Colon (tissue), 2 donors: ENCODE measurements around the gene CAMTA1.

ENCODE experiments used
- FAIRE-seq: peaks from 2 replicates; lab custom pipeline; 2012; peaks lifted over from hg19 to GRCh38; lab: Jason Lieb, UNC
- donor health status: control.
- donor health status: control.

CAMTA1 gene

GRCh38 chr1:7558921-7559869 is 773.9 kb downstream of the CAMTA1 start:
- FAIRE-seq: no peak

DNA sequence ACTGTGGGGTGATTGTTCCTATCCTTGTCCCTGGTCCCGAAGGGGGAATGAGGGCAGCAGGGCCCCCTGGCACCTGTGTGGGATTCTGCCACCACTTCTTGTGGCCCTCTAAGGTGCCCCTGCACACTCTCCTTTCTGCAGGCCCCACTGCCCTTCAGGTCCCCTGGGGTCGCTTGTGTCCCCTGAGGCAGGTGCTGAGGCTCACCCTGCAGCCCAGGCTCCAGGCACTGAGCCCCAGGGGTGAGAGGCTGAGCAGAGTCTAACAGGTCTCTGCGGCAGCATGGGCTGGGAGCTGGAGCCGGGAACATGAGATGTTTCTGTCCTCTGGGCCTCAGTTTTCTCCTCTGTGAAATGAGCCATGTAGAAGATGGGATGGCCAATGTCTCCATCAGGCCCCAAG is 774.9 kb downstream of the CAMTA1 start:
- FAIRE-seq: no peak

- FAIRE-seq: no peak
These were observed 775.4 kb downstream of the CAMTA1 start for GRCh38 chr1:7560601-7561181.

GRCh38 chr1:7561331-7561921 is 776.2 kb downstream of the CAMTA1 start:
- FAIRE-seq: no peak

GRCh38 chr1:7561936-7562728 is 776.9 kb downstream of the CAMTA1 start:
- no peak for FAIRE-seq

GRCh38 chr1:7562729-7563605 is 777.7 kb downstream of the CAMTA1 start:
- FAIRE-seq: no peak

DNA sequence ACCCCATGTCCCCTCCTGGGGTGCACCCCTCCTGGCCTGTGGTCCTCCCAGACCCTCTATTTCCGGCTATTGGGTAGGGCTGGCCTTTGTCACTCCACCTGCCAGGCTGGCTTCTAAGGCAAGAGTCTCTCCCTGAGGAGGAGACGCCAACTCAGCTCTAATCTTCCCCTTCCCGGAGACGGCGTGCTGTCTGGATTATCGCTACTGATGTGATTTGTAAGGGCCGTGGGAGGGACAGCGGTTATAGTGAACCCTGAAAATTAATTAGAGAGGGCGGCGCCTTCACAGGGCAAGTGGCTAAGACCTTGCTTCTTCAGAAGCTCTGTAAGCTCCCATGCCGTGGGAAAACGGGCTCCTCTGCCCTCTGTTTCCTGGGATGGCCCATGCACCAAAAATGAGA is 778.9 kb downstream of the CAMTA1 start:
- FAIRE-seq: no peak

DNA sequence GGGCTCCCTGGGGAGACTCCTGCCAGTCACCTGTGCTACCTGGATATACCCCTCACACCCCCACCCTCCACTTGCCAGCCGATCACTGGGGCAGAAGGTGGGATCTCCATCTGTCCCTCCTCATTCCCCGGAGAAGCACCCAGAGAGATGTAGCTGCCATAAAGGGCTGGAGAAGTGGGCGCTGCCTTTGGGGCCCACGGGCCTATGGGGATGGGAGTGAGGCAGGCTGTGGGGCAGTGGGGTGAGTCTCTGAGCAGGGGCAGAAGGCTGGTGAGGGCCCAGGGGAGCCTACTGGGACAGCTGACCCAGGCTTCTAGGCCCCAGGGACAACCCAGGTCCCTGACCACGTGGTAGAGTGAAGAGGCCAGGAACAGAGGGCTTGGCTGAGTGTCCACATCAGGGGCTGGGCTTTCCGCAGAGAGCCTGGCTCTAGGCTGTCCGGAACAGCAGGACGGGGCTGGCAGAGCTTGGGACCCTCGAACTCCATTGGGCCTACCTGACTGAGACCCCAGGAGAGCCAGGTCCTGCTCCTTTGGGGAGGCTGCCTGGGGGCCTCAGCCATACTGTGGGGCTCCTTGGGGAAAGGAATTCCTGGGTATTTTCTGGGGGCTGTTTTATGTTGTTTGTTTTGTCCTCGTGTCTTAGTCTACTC is 780.0 kb downstream of the CAMTA1 start:
- FAIRE-seq: no peak

GRCh38 chr1:7566417-7567375 is 781.4 kb downstream of the CAMTA1 start:
- no peak for FAIRE-seq

GRCh38 chr1:7567376-7567775 is 782.1 kb downstream of the CAMTA1 start:
- FAIRE-seq: no peak

- FAIRE-seq: no peak
These were observed 782.8 kb downstream of the CAMTA1 start for GRCh38 chr1:7568053-7568452.

- FAIRE-seq: no peak
These were observed 783.8 kb downstream of the CAMTA1 start for GRCh38 chr1:7568901-7569524.

DNA sequence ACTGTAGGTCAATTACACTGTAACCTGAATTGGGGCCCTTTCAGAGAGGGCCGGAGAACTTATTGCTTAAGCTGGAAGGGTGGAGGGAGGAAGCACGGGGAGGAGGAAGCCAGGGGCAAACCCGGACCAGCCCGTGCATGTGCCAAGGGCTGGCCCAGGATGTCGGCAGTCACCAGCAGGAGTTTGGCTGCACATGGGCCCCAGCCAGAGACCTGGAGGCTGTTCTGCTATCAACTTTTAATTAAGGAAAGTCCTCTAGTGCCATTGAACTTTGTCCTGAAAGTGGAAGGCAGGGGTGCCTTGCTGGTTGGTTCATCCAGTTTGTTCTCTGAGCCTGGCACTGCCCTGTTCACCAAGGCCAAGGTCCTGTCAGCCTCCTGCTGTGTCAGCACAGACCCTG is 785.1 kb downstream of the CAMTA1 start:
- no peak for FAIRE-seq

GRCh38 chr1:7572654-7573152 is 787.4 kb downstream of the CAMTA1 start:
- FAIRE-seq: no peak

DNA sequence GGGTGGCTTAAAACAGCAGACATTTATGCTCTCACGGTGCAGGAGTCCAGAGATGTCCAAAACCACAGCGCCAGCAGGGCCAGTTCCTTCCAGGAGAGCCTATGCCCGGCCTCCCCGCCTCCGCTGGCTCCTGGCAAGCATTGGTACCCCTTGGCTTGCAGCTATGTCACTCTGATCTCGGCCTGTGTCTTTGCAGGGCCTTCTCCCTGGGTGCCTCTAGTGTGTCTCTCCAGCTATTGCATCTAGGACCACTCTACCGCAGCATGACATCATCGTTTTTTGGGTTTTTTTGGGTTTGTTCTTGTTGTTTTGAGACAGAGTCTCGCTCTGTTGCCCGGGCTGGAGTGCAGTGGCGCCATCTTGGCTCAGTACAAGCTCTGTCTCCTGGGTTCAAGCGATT is 788.2 kb downstream of the CAMTA1 start:
- no peak for FAIRE-seq

- no peak for FAIRE-seq
These were observed 789.1 kb downstream of the CAMTA1 start for GRCh38 chr1:7574121-7575040.

- FAIRE-seq: no peak
These were observed 789.8 kb downstream of the CAMTA1 start for GRCh38 chr1:7575041-7575400.
